A549 (cell line): ENCODE data around the gene ELAC2. TPM values are rescaled to one million over a fixed set of nuclear protein-coding genes. Genes with fewer than 3 reads are reported as not detected.

ENCODE experiments used
- ATAC-seq, 2 experiments: fragments of 200-7000 bp in 1 of 2; fragments of >200 bp in 1 of 2; cut with Nextera tagmentation in 1 of 2; cut with Tn5 transposase in 1 of 2; 3 replicates each; pipeline versions ENCODE4 v1.8.0 to v1.9.1; 2018 to 2020; ENCODE audit warnings: mild to moderate bottlenecking in 1 of 2, moderate library complexity in 1 of 2
- CTCF ChIA-PET: fragments of 300-600 bp; sonication (Branson Sonifier 250); formaldehyde crosslinking; extraction: SDS; loops from one replicate; lab custom pipeline; 2021; ENCODE audit warnings: antibody characterized with exemption, inconsistent platforms; lab: Yijun Ruan, JAX
- POLR2A ChIA-PET: fragments of 350-600 bp; formaldehyde crosslinking; extraction: SDS; loops from one replicate; lab custom pipeline; 2021; ENCODE audit warnings: antibody characterized with exemption, inconsistent platforms; lab: Yijun Ruan, JAX
- DNase-seq, 2 experiments: peaks; one replicate each; pipeline versions ENCODE4 v3.0.0 to v3.0.0-alpha.2; 2011 to 2016; ENCODE audit warnings: low read depth in 1 of 2, low spot score in 1 of 2
- FAIRE-seq: peaks from 2 replicates; lab custom pipeline; 2011; peaks lifted over from hg19 to GRCh38; lab: Jason Lieb, UNC
- H3K27ac ChIP-seq, 2 experiments: fragments of >200 bp; sonication (Bioruptor Twin); formaldehyde crosslinking; 3 replicates each; pipeline ENCODE4 v1.5.1; 2016 to 2017
- H3K4me1 ChIP-seq: fragments of >200 bp; sonication (Bioruptor Twin); formaldehyde crosslinking; 3 replicates; pipeline ENCODE4 v1.6.1; 2016
- H3K4me2 ChIP-seq: fragments of >200 bp; sonication (Bioruptor Twin); formaldehyde crosslinking; 3 replicates; pipeline ENCODE4 v1.6.1; 2016
- H3K4me3 ChIP-seq: fragments of >200 bp; sonication (Bioruptor Twin); formaldehyde crosslinking; 3 replicates; pipeline ENCODE4 v1.5.1; 2016
- H3K9me3 ChIP-seq: fragments of >200 bp; sonication (Bioruptor Twin); formaldehyde crosslinking; 3 replicates; pipeline ENCODE4 v1.6.1; 2016
- BCL3 ChIP-seq: fragments of >200 bp; sonication (Bioruptor Twin); formaldehyde crosslinking; IDR thresholded peaks from 3 replicates; pipeline ENCODE4 v1.6.1; 2016
- CBX2 ChIP-seq: fragments of 200-600 bp; sonication (generic); IDR thresholded peaks from 2 replicates; pipeline ENCODE4 v1.6.1; 2016; ENCODE audit warnings: low read depth, mild to moderate bottlenecking, borderline replicate concordance
- CBX8 ChIP-seq: fragments of 200-600 bp; sonication (generic); IDR thresholded peaks from 2 replicates; pipeline ENCODE4 v1.6.1; 2016
- CEBPB ChIP-seq, 2 experiments: fragments of >200 bp in 1 of 2; sonication (Bioruptor Twin) in 1 of 2; formaldehyde crosslinking in 1 of 2; IDR thresholded peaks; 2 replicates each; pipeline ENCODE4 v1.6.1; 2012 to 2016
- CHD4 ChIP-seq: fragments of 200-600 bp; sonication (generic); IDR thresholded peaks from 2 replicates; pipeline ENCODE4 v1.6.1; 2016; ENCODE audit warnings: antibody characterized with exemption, mild to moderate bottlenecking, borderline replicate concordance
- E2F6 ChIP-seq: IDR thresholded peaks from 2 replicates; pipeline ENCODE4 v1.6.1; 2012; ENCODE audit warnings: low read depth, borderline replicate concordance
- EHF ChIP-seq: fragments of 250-450 bp; sonication (Bioruptor Pico); IDR thresholded peaks from 2 replicates; pipeline ENCODE4 v1.5.0; 2020; ENCODE audit warnings: mild to moderate bottlenecking
- EHMT2 ChIP-seq: fragments of 200-600 bp; sonication (generic); IDR thresholded peaks from 2 replicates; pipeline ENCODE4 v1.6.1; 2016; ENCODE audit warnings: antibody characterized with exemption, low read depth, mild to moderate bottlenecking, moderate library complexity
- EP300 ChIP-seq, 2 experiments: fragments of >200 bp; sonication (Bioruptor Twin); formaldehyde crosslinking; IDR thresholded peaks; 2 replicates in 1 of 2; 3 replicates in 1 of 2; pipeline ENCODE4 v1.6.1; 2016 to 2017
- ESRRA ChIP-seq: fragments of 150-350 bp; IDR thresholded peaks from 2 replicates; pipeline ENCODE4 v1.6.1; 2014; ENCODE audit warnings: mild to moderate bottlenecking, low read length, borderline replicate concordance
- FOSB ChIP-seq: fragments of 250-450 bp; sonication (Bioruptor Pico); IDR thresholded peaks from 2 replicates; pipeline ENCODE4 v1.5.0; 2020; ENCODE audit warnings: mild to moderate bottlenecking, moderate library complexity
- FOSL2 ChIP-seq, 2 experiments: fragments of 450-650 bp in 1 of 2; fragments of >200 bp in 1 of 2; sonication (Bioruptor Twin) in 1 of 2; formaldehyde crosslinking; IDR thresholded peaks; 2 replicates each; pipeline versions ENCODE4 v1.5.0 to v1.6.1; 2016 to 2020; ENCODE audit warnings: mild to moderate bottlenecking in 1 of 2, moderate library complexity in 1 of 2
- FOXS1 ChIP-seq: fragments of 250-450 bp; sonication (Bioruptor Pico); IDR thresholded peaks from 2 replicates; pipeline ENCODE4 v1.5.0; 2020; ENCODE audit warnings: mild to moderate bottlenecking, moderate library complexity
- HMGXB4 ChIP-seq: fragments of 250-450 bp; sonication (Bioruptor Pico); IDR thresholded peaks from 2 replicates; pipeline ENCODE4 v1.5.0; 2021; ENCODE audit warnings: mild to moderate bottlenecking, moderate library complexity, borderline replicate concordance
- HOXA7 ChIP-seq: fragments of 250-450 bp; sonication (Bioruptor Pico); IDR thresholded peaks from 2 replicates; pipeline ENCODE4 v1.5.0; 2020; ENCODE audit warnings: mild to moderate bottlenecking, moderate library complexity
- HOXB13 ChIP-seq: fragments of 250-450 bp; sonication (Bioruptor Pico); IDR thresholded peaks from 2 replicates; pipeline ENCODE4 v1.5.0; 2020; ENCODE audit warnings: low read depth, mild to moderate bottlenecking, moderate library complexity
- HOXB5 ChIP-seq: fragments of 250-450 bp; sonication (Bioruptor Pico); IDR thresholded peaks from 2 replicates; pipeline ENCODE4 v1.5.0; 2020; ENCODE audit warnings: mild to moderate bottlenecking, moderate library complexity
- JUN ChIP-seq, 2 experiments: fragments of >200 bp; sonication (Bioruptor Twin); formaldehyde crosslinking; IDR thresholded peaks; 2 replicates in 1 of 2; 3 replicates in 1 of 2; pipeline ENCODE4 v1.6.1; 2016 to 2017
- NR3C1 ChIP-seq: fragments of >200 bp; sonication (Bioruptor Twin); formaldehyde crosslinking; IDR thresholded peaks from 3 replicates; pipeline ENCODE4 v1.6.1; 2017
- PBX3 ChIP-seq: IDR thresholded peaks from 2 replicates; pipeline ENCODE4 v1.6.1; 2012
- RAD21 ChIP-seq, 2 experiments: fragments of >200 bp in 1 of 2; sonication (Bioruptor Twin) in 1 of 2; formaldehyde crosslinking in 1 of 2; IDR thresholded peaks in 1 of 2; conservative IDR thresholded peaks in 1 of 2; 2 replicates in 1 of 2; 3 replicates in 1 of 2; pipeline ENCODE4 v1.6.1; 2012 to 2018; ENCODE audit warnings: inconsistent platforms in 1 of 2
- SMC3 ChIP-seq: fragments of >200 bp; sonication (Bioruptor Twin); formaldehyde crosslinking; IDR thresholded peaks from 3 replicates; pipeline ENCODE4 v1.6.1; 2018; ENCODE audit warnings: inconsistent platforms
- TP53 ChIP-seq: fragments of 250-450 bp; sonication (Bioruptor Pico); IDR thresholded peaks from 2 replicates; pipeline ENCODE4 v1.5.0; 2021; ENCODE audit warnings: mild to moderate bottlenecking, moderate library complexity
- ZSCAN20 ChIP-seq: fragments of 250-450 bp; sonication (Bioruptor Pico); IDR thresholded peaks from 2 replicates; pipeline ENCODE4 v1.8.0; 2022; ENCODE audit warnings: mild to moderate bottlenecking, moderate library complexity
- WGBS: methylation state at CpG from one replicate; pipeline ENCODE4 v1.1.6; 2017; ENCODE audit errors: missing lambda C conversion rate; 5-methylcytosine and 5-hydroxymethylcytosine counted together
- polyA plus RNA-seq, 4 experiments: library from polyadenylated mRNA; depleted of rRNA in 3 of 4; stranded (reverse); fragments of >200 nt; fragmentation: RNase III in 1 of 4; extraction: RNeasy Plus Mini Kit Qiagen cat#74134 plus additional on column Dnase treatment in 1 of 4; gene quantifications; 2 replicates in 3 of 4; 3 replicates in 1 of 4; pipeline ENCODE4 v1.2.3, GENCODE V29; 2011 to 2017

The ELAC2 gene
- polyA plus RNA-seq, 2 of the 4 experiments (the other 2 are of a cell fraction) = 97.9 to 106 TPM

GRCh38 chr17:12966413-12966812, 51.4 kb downstream of the ELAC2 start:
- Histone ChIP-seq H3K4me2 (no peak overlapping the region), H3K4me3 (no peak overlapping the region), H3K27ac (no peak overlapping the region), H3K9me3 (no peaks in the 10 kb centered on the region), H3K4me1 (no peaks in the 10 kb centered on the region)
- 68% methylated on average over 5 of the region's 5 CpGs for WGBS
- FAIRE-seq (no peak), DNase-seq (no peak), ATAC-seq (no peak)
- CTCF ChIA-PET = interaction anchor here (0.7 to 1.4 kb wide), 3 partner anchors 14 to 57 kb away, joined by 3 read pairs; no protein-coding TSS in a partner anchor
- POLR2A ChIA-PET = no interaction called here
- TF ChIP-seq EHF = no peak
- no peak for TF ChIP-seq FOSL2 (IDR thresholded peaks at IDR 0.05)
- TF ChIP-seq FOSL2 (CRISPR knock-in tag; IDR thresholded peaks at IDR 0.05) = no peak
- no peak for TF ChIP-seq HMGXB4
- no peak for TF ChIP-seq HOXB13 (CRISPR knock-in tag)
- no peak for TF ChIP-seq EP300 (IDR thresholded peaks at IDR 0.05)
- TF ChIP-seq JUN (IDR thresholded peaks at IDR 0.05) = no peak
- TF ChIP-seq E2F6 = no peak
- TF ChIP-seq HOXA7 = no peak
- TF ChIP-seq RAD21 (conservative IDR thresholded peaks at IDR 0.05 in 1 of 2, IDR thresholded peaks at IDR 0.05 in 1 of 2) = no peak

- DNase-seq = no peak
- no peaks in the 10 kb centered on the region for H3K4me1 ChIP-seq
- CTCF ChIA-PET = interaction anchor here (0.7 to 1.4 kb wide), 4 partner anchors 15 to 58 kb away, joined by 3 read pairs; no protein-coding TSS in a partner anchor
- no peak for TF ChIP-seq EHMT2
- no peak for TF ChIP-seq CBX8
- no peak for TF ChIP-seq FOXS1 (CRISPR knock-in tag)
- no peak for TF ChIP-seq RAD21 (conservative IDR thresholded peaks at IDR 0.05 in 1 of 2, IDR thresholded peaks at IDR 0.05 in 1 of 2)
- TF ChIP-seq PBX3 = no peak
- TF ChIP-seq CHD4 = no peak
- no peak for TF ChIP-seq ZSCAN20
- TF ChIP-seq HOXB5 (CRISPR knock-in tag) = no peak
- no peak for TF ChIP-seq NR3C1
- TF ChIP-seq, all 56 proteins: peak for 0
- Histone ChIP-seq H3K4me2 (no peak overlapping the region), H3K9me3 (no peaks in the 10 kb centered on the region), H3K27ac (no peak overlapping the region), H3K4me3 (no peak overlapping the region)
- ATAC-seq (no peak), FAIRE-seq (no peak)
- WGBS = 55% methylated on average over 3 of the region's 3 CpGs
- POLR2A ChIA-PET = no interaction called here
These were observed 51.8 kb downstream of the ELAC2 start for GRCh38 chr17:12965988-12966387.

- TF ChIP-seq EHMT2 = no peak
- no peak for TF ChIP-seq CEBPB (IDR thresholded peaks at IDR 0.05)
- no peak for TF ChIP-seq BCL3
- TF ChIP-seq FOSB (CRISPR knock-in tag) = no peak
- no peak for TF ChIP-seq SMC3
- TF ChIP-seq TP53 (CRISPR knock-in tag) = no peak
- no peak for TF ChIP-seq HOXB5 (CRISPR knock-in tag)
- no peak for TF ChIP-seq CBX2
- no peak for TF ChIP-seq ESRRA
- Histone ChIP-seq H3K4me1 (no peaks in the 10 kb centered on the region), H3K9me3 (no peaks in the 10 kb centered on the region), H3K4me2 (no peak overlapping the region), H3K4me3 (no peak overlapping the region), H3K27ac (no peak overlapping the region)
- ChIA-PET CTCF (interaction anchor here (0.9 kb wide), 1 partner anchor 65 kb away, joined by 3 read pairs; no protein-coding TSS in a partner anchor), POLR2A (no interaction called here)
- DNase-seq (no peak), ATAC-seq (no peak), FAIRE-seq (no peak)
- 64% methylated on average over 10 of the region's 10 CpGs for WGBS
These were observed 53.0 kb downstream of the ELAC2 start for GRCh38 chr17:12964840-12965239.
